Measurements from ENCODE around the gene RSPH1.

DNA sequence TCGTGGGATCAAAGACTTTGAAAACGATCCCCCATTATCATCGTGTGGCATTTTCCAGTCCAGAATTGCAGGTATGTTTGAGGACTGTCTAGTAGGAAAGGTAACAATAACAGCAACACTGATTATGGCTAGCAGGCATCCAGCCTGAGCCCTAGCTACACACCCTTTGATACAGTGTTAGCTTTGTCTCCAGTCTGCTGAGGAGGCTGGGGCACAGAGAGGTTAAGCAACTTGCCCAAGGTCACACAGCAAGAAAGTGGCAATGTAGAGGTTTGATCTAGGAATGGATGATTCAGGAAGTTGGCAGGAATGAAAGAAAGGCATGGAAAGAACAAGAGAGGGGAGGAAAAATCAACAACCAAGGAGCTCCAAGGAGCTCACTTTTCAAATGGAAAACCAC, 61.1 kb downstream of the RSPH1 start:
- TF ChIP-seq, protein P1, sequence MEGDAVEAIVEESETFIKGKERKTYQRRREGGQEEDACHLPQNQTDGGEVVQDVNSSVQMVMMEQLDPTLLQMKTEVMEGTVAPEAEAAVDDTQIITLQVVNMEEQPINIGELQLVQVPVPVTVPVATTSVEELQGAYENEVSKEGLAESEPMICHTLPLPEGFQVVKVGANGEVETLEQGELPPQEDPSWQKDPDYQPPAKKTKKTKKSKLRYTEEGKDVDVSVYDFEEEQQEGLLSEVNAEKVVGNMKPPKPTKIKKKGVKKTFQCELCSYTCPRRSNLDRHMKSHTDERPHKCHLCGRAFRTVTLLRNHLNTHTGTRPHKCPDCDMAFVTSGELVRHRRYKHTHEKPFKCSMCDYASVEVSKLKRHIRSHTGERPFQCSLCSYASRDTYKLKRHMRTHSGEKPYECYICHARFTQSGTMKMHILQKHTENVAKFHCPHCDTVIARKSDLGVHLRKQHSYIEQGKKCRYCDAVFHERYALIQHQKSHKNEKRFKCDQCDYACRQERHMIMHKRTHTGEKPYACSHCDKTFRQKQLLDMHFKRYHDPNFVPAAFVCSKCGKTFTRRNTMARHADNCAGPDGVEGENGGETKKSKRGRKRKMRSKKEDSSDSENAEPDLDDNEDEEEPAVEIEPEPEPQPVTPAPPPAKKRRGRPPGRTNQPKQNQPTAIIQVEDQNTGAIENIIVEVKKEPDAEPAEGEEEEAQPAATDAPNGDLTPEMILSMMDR (IDR thresholded peaks at IDR 0.05 in 2 of 3, conservative IDR thresholded peaks at IDR 0.05 in 1 of 3; ENCODE audit: borderline replicate concordance in 1 of 3, insufficient read depth in 1 of 3, low read depth in 2 of 3, low read length in 2 of 3), result no peak
- TF ChIP-seq POLR2AphosphoS5 (IDR thresholded peaks at IDR 0.05; ENCODE audit: low read depth, low read length) (no peak), POLR2A (IDR thresholded peaks at IDR 0.05; ENCODE audit: borderline replicate concordance, extremely low read depth, insufficient read depth, insufficient read length) (no peak), EZH2 (IDR thresholded peaks at IDR 0.05) (no peak), CEBPB (IDR thresholded peaks at IDR 0.05; ENCODE audit: low read depth) (no peak), ZNF274 (IDR thresholded peaks at IDR 0.05; ENCODE audit: low read depth, low read length) (no peak), YY1 (IDR thresholded peaks at IDR 0.05; ENCODE audit: extremely low read depth, insufficient replicate concordance, low read depth, low read length) (no peak), EZH2phosphoT487 (IDR thresholded peaks at IDR 0.05; ENCODE audit: borderline replicate concordance) (no peak), CBX3 (IDR thresholded peaks at IDR 0.05; ENCODE audit: low read depth) (no peak)
- TF ChIP-seq, protein P2, sequence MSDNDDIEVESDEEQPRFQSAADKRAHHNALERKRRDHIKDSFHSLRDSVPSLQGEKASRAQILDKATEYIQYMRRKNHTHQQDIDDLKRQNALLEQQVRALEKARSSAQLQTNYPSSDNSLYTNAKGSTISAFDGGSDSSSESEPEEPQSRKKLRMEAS (IDR thresholded peaks at IDR 0.05), result no peak
